Measurements from ENCODE around the gene FXYD2.

The FXYD2 gene

GRCh38 chr11:117862753-117863152, 38.2 kb upstream of the FXYD2 start:
- Mint-ChIP-seq H3K27me3 (peaks cover 12% of the 10 kb centered on the region), H3K36me3 (no peaks in the 10 kb centered on the region), H3K4me3 (no peak overlapping the region), H3K4me1 (no peaks in the 10 kb centered on the region), H3K9me3 (no peaks in the 10 kb centered on the region), H3K27ac (no peak overlapping the region)
- no peak for ATAC-seq (ENCODE audit: low read depth)
- DNase-seq (ENCODE audit: low spot score in 2 of 2): no peak

GRCh38 chr11:117862019-117862725, 37.6 kb upstream of the FXYD2 start:
- Mint-ChIP-seq H3K27ac (no peak overlapping the region), H3K27me3 (peaks cover 11% of the 10 kb centered on the region), H3K36me3 (no peaks in the 10 kb centered on the region), H3K9me3 (no peaks in the 10 kb centered on the region), H3K4me3 (no peak overlapping the region), H3K4me1 (no peaks in the 10 kb centered on the region)
- ATAC-seq (ENCODE audit: low read depth): no peak
- DNase-seq (ENCODE audit: low spot score in 2 of 2): no peak

GRCh38 chr11:117861151-117862018, 36.8 kb upstream of the FXYD2 start:
- no peak overlapping the region for H3K27ac Mint-ChIP-seq
- H3K9me3 Mint-ChIP-seq: no peaks in the 10 kb centered on the region
- no peaks in the 10 kb centered on the region for H3K4me1 Mint-ChIP-seq

GRCh38 chr11:117860139-117860538, 35.6 kb upstream of the FXYD2 start:
- Mint-ChIP-seq H3K27ac (no peak overlapping the region), H3K4me1 (no peaks in the 10 kb centered on the region), H3K36me3 (peaks cover 2% of the 10 kb centered on the region)

More at GRCh38 chr11:117861151-117862018, 36.8 kb upstream of the FXYD2 start:
- no peak overlapping the region for H3K4me3 Mint-ChIP-seq
- no peak for DNase-seq (ENCODE audit: low spot score in 2 of 2)
- H3K27me3 Mint-ChIP-seq: peaks cover 17% of the 10 kb centered on the region
- no peak for ATAC-seq (ENCODE audit: low read depth)
- peaks cover 2% of the 10 kb centered on the region for H3K36me3 Mint-ChIP-seq

DNA sequence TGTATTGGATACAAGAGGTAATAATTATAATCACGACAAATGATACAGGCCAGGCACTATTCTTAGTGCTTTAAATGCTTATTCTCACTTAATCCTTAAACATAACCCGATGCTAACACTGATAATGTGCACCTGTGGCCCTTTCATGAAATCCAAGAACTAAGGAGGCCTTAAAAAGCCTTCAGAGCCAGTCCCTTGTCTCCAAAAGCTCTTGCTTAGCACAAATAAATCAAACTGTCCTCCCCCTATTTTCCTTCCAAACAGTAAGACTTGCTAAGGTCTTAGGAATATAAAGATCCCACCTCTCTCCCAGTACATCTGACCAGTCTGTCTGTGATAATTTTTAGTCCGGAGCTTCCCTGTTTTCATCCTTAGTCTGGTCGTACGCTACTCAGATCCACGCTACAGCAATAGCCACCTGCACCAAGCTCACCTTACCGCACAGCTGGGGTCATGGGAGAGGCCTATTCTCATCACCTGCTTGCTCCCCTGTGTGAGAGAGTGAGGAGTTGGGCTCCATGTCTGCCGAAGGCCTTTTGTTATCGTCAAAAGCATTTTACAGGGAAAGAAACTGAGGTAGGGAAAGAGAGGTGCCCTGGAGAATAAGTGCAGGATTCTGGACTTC, 35.1 kb upstream of the FXYD2 start:
- Mint-ChIP-seq H3K9me3 (no peaks in the 10 kb centered on the region), H3K36me3 (peaks cover 2% of the 10 kb centered on the region), H3K27me3 (peaks cover 18% of the 10 kb centered on the region), H3K27ac (no peak overlapping the region), H3K4me3 (no peak overlapping the region), H3K4me1 (no peaks in the 10 kb centered on the region)
- DNase-seq (ENCODE audit: low spot score in 2 of 2) (no peak), ATAC-seq (ENCODE audit: low read depth) (no peak)

More at GRCh38 chr11:117860139-117860538, 35.6 kb upstream of the FXYD2 start:
- DNase-seq (ENCODE audit: low spot score in 2 of 2): no peak
- Mint-ChIP-seq H3K9me3 (no peaks in the 10 kb centered on the region), H3K27me3 (peaks cover 17% of the 10 kb centered on the region), H3K4me3 (no peak overlapping the region)
- ATAC-seq (ENCODE audit: low read depth): no peak

DNA sequence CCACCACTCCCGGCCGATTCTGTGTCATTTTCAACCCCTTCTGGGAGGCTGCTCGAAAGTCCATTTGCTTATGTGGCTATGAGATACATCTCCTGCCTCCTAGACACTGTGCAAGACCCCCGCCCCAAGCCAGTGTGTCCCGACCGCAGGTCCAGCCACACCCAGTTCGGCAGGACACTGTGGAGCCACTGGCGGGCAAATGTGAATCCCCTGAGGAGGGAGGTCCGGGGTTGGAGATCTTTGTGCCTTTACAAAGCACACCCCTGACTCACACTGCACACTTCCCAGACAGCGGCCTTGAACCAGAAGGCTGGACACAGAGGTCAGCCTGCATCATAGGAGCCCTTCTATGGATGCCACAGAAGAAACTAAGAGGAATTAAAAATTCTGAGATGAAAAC, 34.5 kb upstream of the FXYD2 start:
- H3K27me3 Mint-ChIP-seq: peaks cover 21% of the 10 kb centered on the region
- DNase-seq (ENCODE audit: low spot score in 2 of 2) (no peak), ATAC-seq (ENCODE audit: low read depth) (no peak)
- no peaks in the 10 kb centered on the region for H3K9me3 Mint-ChIP-seq
- H3K4me3 Mint-ChIP-seq: no peak overlapping the region
- H3K4me1 Mint-ChIP-seq: no peaks in the 10 kb centered on the region
- H3K27ac Mint-ChIP-seq: no peak overlapping the region
- peaks cover 2% of the 10 kb centered on the region for H3K36me3 Mint-ChIP-seq

DNA sequence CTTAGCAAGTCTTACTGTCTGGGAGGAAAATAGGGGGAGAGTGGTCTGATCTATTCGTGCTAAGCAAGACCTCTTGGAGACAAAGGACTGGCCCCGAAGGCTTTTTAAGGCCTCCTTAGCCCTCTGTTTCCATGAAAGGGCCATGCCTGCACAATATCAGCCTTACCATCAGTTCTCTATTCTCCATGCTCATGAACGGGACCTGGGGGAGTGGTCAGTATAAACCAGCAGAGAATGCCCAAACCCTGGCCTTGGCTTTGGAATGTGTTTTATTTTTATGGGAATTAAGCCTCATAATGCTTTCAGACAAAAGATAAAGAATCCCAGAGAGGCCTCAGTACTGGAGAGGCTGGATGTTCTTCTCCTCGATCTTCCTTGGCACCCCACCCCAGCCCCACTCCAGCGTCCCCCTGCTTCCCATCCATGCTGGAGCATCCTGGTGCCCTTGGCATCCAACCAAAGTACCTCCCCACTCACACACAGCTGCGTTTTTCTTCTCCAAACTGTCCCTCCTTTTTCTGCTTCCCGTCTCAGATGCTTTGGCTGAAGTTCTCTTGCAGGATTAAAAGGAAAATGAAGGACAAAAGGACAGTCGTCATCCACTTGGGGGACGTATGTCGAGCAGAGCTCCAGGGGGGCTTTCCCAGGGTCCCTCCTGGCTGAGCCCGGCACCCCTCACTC, 33.3 kb upstream of the FXYD2 start:
- Mint-ChIP-seq H3K9me3 (peaks cover 2% of the 10 kb centered on the region), H3K4me1 (no peaks in the 10 kb centered on the region), H3K36me3 (peaks cover 2% of the 10 kb centered on the region), H3K27ac (no peak overlapping the region), H3K4me3 (no peak overlapping the region), H3K27me3 (peaks cover 25% of the 10 kb centered on the region)
- DNase-seq (ENCODE audit: low spot score in 2 of 2) (no peak), ATAC-seq (ENCODE audit: low read depth) (no peak)

DNA sequence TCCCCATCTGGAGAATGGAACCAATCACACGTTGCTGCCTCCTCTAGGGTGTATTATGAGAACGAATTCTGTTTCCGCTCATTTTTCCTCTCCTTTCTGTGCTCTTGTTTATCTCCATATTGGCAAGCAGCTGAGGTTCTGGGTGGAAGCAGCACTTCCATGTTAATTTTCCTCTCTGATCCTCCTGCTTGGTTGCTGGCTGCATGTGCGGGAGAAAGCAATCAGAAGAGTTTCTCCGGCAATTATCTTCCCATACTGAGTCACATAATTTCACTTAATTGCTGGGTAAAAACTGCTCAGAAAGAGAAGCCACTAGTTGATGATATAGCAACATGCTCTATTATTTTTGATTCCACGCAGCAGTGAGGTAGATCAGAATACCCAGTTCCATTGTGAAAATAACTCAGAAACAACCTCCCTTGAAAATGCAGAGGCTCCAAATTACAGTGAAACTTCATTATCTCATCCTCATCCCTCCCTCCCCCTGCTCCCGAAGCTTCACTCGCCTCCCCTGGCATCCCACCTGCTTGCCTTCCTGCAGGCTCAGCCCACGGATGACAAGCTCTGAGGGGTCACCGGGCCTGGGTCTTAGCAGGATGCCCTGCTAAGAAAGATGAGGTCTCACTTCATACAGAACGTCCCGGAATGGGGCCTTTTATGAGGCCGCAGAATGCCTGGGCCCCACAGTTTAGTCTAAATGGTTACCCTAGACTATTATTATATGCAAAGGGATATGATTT, 31.5 kb upstream of the FXYD2 start:
- Mint-ChIP-seq H3K4me1 (no peaks in the 10 kb centered on the region), H3K27ac (no peak overlapping the region), H3K27me3 (peaks cover 27% of the 10 kb centered on the region), H3K36me3 (peaks cover 2% of the 10 kb centered on the region), H3K4me3 (no peak overlapping the region), H3K9me3 (peaks cover 7% of the 10 kb centered on the region)
- ATAC-seq (ENCODE audit: low read depth) (no peak), DNase-seq (ENCODE audit: low spot score in 2 of 2) (no peak)

DNA sequence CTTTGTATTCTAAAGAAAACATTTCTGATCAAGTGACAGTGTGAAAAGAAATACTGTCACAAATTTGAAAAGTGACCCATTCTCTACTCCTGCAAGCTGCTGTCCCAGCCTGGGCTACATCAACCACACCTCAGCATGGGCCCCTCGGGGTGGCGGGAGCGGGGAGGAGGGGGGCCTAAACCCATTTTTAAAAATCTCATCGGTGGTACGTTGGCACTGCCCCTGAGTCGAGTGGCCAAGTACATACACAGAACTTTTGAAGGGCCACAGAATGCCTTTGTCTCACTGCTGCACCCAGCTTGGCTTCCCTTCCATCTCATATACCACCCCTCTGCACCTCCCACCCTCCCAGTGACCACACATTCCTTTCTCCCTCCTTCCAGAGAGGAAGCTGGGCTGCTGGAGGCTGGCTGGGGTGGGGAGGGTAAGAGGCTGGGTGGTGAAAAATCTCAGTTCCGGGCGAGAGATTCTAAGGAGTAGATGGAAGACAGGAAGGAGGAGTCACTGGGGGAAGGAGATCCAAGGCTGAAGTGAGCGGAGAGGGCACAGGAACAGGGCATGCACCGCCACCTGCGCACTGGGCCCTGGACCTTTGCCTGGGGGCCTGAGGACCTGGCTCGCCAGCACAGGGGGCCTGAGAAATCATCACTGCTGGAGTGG, 30.8 kb upstream of the FXYD2 start:
- Mint-ChIP-seq H3K4me1 (no peaks in the 10 kb centered on the region), H3K36me3 (peaks cover 2% of the 10 kb centered on the region), H3K27me3 (peaks cover 26% of the 10 kb centered on the region), H3K27ac (no peak overlapping the region), H3K4me3 (no peak overlapping the region), H3K9me3 (peaks cover 7% of the 10 kb centered on the region)
- DNase-seq (ENCODE audit: low spot score in 2 of 2): no peak
- ATAC-seq (ENCODE audit: low read depth): no peak

DNA sequence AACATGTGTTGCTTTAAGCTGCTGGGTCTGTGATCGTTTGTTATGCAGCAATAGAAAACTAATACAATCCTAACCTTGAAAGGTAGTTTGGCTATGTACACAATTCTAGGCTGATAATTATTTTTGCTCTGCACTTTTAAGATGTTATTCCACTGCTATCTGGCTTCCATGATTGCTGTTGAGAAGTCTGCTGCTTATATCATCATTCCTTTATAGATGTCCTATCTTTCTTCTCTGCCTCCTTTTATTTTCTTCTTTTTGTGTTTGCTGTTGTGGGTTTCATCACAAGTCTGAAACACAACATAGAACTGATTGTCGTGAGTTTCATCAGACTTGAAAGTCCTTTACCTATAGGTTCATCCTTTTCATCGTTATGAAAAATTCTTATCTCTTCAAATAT, 27.8 kb upstream of the FXYD2 start:
- H3K27ac Mint-ChIP-seq: no peak overlapping the region

DNA sequence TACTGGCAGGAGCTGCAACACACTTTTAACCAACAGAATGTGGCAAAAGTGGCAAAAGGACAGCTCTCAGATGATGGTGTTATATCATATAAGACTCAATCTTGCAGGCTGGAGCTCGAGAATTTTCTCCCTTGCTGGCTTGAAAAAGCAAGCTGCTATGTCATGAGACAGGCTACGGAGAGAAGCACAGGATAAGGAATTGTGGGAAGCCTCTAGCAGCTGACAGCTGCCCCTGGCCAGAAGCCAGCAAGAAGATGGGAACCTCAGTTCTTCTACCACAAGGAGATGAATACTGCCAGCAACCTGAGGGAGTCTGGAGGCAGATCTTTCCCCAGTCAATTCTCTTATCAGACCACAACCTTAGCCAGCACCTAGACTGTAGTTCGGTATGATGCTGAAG, 27.3 kb upstream of the FXYD2 start:
- H3K4me1 Mint-ChIP-seq: no peaks in the 10 kb centered on the region
- H3K27ac Mint-ChIP-seq: no peak overlapping the region
- H3K36me3 Mint-ChIP-seq: peaks cover 2% of the 10 kb centered on the region
- ATAC-seq (ENCODE audit: low read depth) (no peak), DNase-seq (ENCODE audit: low spot score in 2 of 2) (no peak)
- H3K9me3 Mint-ChIP-seq: peaks cover 7% of the 10 kb centered on the region
- peaks cover 18% of the 10 kb centered on the region for H3K27me3 Mint-ChIP-seq
- H3K4me3 Mint-ChIP-seq: no peak overlapping the region

More for the DNA sequence above, 27.8 kb upstream of the FXYD2 start:
- H3K27me3 Mint-ChIP-seq: peaks cover 21% of the 10 kb centered on the region
- no peaks in the 10 kb centered on the region for H3K4me1 Mint-ChIP-seq
- peaks cover 7% of the 10 kb centered on the region for H3K9me3 Mint-ChIP-seq
- ATAC-seq (ENCODE audit: low read depth): no peak
- DNase-seq (ENCODE audit: low spot score in 2 of 2): no peak
- peaks cover 2% of the 10 kb centered on the region for H3K36me3 Mint-ChIP-seq
- H3K4me3 Mint-ChIP-seq: no peak overlapping the region

GRCh38 chr11:117851106-117851505, 26.6 kb upstream of the FXYD2 start:
- no peak overlapping the region for H3K27ac Mint-ChIP-seq
- H3K27me3 Mint-ChIP-seq: peaks cover 15% of the 10 kb centered on the region
- H3K9me3 Mint-ChIP-seq: peaks cover 7% of the 10 kb centered on the region
- H3K4me3 Mint-ChIP-seq: no peak overlapping the region
- no peaks in the 10 kb centered on the region for H3K36me3 Mint-ChIP-seq
- ATAC-seq (ENCODE audit: low read depth) (no peak), DNase-seq (ENCODE audit: low spot score in 2 of 2) (no peak)
- no peaks in the 10 kb centered on the region for H3K4me1 Mint-ChIP-seq
